HG02970 (cell line): ENCODE measurements around the gene NPB.

Experiments
- ATAC-seq: cut with Tn5 transposase; IDR thresholded peaks from one replicate; pipeline ENCODE4 v1.9.1; 2021; ENCODE audit warnings: mild to moderate bottlenecking, moderate library complexity, moderate number of reproducible peaks; ENCODE audit not compliant: unreplicated experiment, low FRiP score

NPB gene

GRCh38 chr17:81898029-81898866, 3.8 kb upstream of the NPB start:
- no peak for ATAC-seq

- no peak for ATAC-seq
Observed at GRCh38 chr17:81898885-81899284, 3.2 kb upstream of the NPB start.

GRCh38 chr17:81899514-81900166, 2.4 kb upstream of the NPB start:
- ATAC-seq: no peak

- no peak for ATAC-seq
Observed at GRCh38 chr17:81900181-81900820, 1.7 kb upstream of the NPB start.

- ATAC-seq: no peak
Observed at GRCh38 chr17:81901167-81902022, 643 bp upstream of the NPB start.

- ATAC-seq: no peak
Observed at GRCh38 chr17:81902653-81903414, 796 bp downstream of the NPB start.

GRCh38 chr17:81903415-81903831, 1.4 kb downstream of the NPB start:
- ATAC-seq: no peak

GRCh38 chr17:81903896-81904599, 2.0 kb downstream of the NPB start:
- ATAC-seq: no peak

- ATAC-seq: no peak
Observed at GRCh38 chr17:81904600-81905423, 2.8 kb downstream of the NPB start.

GRCh38 chr17:81905424-81905875, 3.4 kb downstream of the NPB start:
- no peak for ATAC-seq

GRCh38 chr17:81905993-81906392, 4.0 kb downstream of the NPB start:
- no peak for ATAC-seq

GRCh38 chr17:81906476-81907218, 4.6 kb downstream of the NPB start:
- ATAC-seq: no peak

GRCh38 chr17:81907219-81908145, 5.4 kb downstream of the NPB start:
- no peak for ATAC-seq

- no peak for ATAC-seq
Observed at GRCh38 chr17:81908793-81909192, 6.8 kb downstream of the NPB start.

GRCh38 chr17:81909231-81909630, 7.2 kb downstream of the NPB start:
- no peak for ATAC-seq

- no peak for ATAC-seq
Observed at GRCh38 chr17:81909966-81910839, 8.2 kb downstream of the NPB start.
